H1 (cell line): ENCODE results near the gene RERE. TPM values are rescaled to one million over a fixed set of nuclear protein-coding genes. Genes with fewer than 3 reads are reported as not detected.

Experiments
- CHD7 ChIP-seq: fragments of 300-600 bp; sonication (generic); IDR thresholded peaks from 2 replicates; pipeline ENCODE4 v1.7.1; 2012; ENCODE audit warnings: low read length, moderate library complexity, mild to moderate bottlenecking, inconsistent platforms; ENCODE audit not compliant: insufficient replicate concordance
- CTCF ChIP-seq, 3 experiments: IDR thresholded peaks; 1 replicate in 2 of 3; 2 replicates in 1 of 3; pipeline versions ENCODE4 v1.5.1 to v1.6.1; 2011; ENCODE audit warnings: low read length in 3 of 3, mild to moderate bottlenecking in 3 of 3, inconsistent platforms in 2 of 3, low read depth in 1 of 3, moderate library complexity in 1 of 3; ENCODE audit not compliant: insufficient read depth in 1 of 3; ENCODE audit errors: control extremely low read depth in 1 of 3
- KDM1A ChIP-seq: fragments of 200-600, 300-600 bp; sonication (generic); IDR thresholded peaks from 2 replicates; pipeline ENCODE4 v1.7.1; 2016; ENCODE audit warnings: mild to moderate bottlenecking, low read length, borderline replicate concordance
- MAX ChIP-seq: IDR thresholded peaks from 2 replicates; pipeline ENCODE4 v1.6.1; 2012; ENCODE audit warnings: inconsistent platforms
- SRF ChIP-seq: IDR thresholded peaks from 2 replicates; pipeline ENCODE4 v1.6.1; 2011; ENCODE audit warnings: mild to moderate bottlenecking, low read depth, low read length, moderate library complexity
- SUZ12 ChIP-seq: fragments of 200-600 bp; sonication (generic); IDR thresholded peaks from 2 replicates; pipeline ENCODE4 v1.6.1; 2012; ENCODE audit warnings: mild to moderate bottlenecking, inconsistent platforms, low read length, moderate library complexity, mixed read lengths
- polyA plus RNA-seq, 7 experiments: library from polyadenylated mRNA; depleted of rRNA in 3 of 7; stranded (reverse) in 5 of 7; unstranded in 2 of 7; fragments of >200 nt in 5 of 7; fragments of 200-250 nt in 2 of 7; gene quantifications; 1 replicate in 5 of 7; 2 replicates in 1 of 7; 4 replicates in 1 of 7; pipeline versions ENCODE4 v1.2.1 to v1.2.3, GENCODE V29; 2011 to 2013; ENCODE audit warnings: missing spikeins in 2 of 7, mixed read lengths in 2 of 7
- total RNA-seq: library from RNA; stranded (reverse); fragmentation: NEBNext Ultra II Directional; extraction: Animal tissue kit (Norgen Biotek cat#: 25700); gene quantifications from 2 replicates; pipeline ENCODE4 v1.2.1, GENCODE V29; 2021

Gene RERE
- total and polyA plus RNA-seq, 2 of the 8 experiments (the other 6 are each of a cell fraction or from before 2014, with no cell fraction given) = 15.3 to 142 TPM

- no peak for TF ChIP-seq CTCF (IDR thresholded peaks at IDR 0.05; ENCODE audit: control extremely low read depth in 1 of 3, insufficient read depth in 1 of 3, low read depth in 1 of 3, low read length in 3 of 3)
- no peak for TF ChIP-seq MAX
- TF ChIP-seq SRF = no peak
- TF ChIP-seq SUZ12 = no peak
- no peak for TF ChIP-seq KDM1A
- TF ChIP-seq CHD7 = no peak
Observed at GRCh38 chr1:8643542-8644536, 173.6 kb downstream of the RERE start (continued).
